GM21786 (cell line): ENCODE data around the gene ETV4.
"Not testable (repeated sequence)": the region's sequence is repeated elsewhere in the genome, so short reads cannot be mapped to it uniquely, and the experiment has no call there.

Experiments used
- ATAC-seq: cut with Tn5 transposase; IDR thresholded peaks from one replicate; pipeline ENCODE4 v1.9.1; 2021; ENCODE audit not compliant: unreplicated experiment

The ETV4 gene

DNA sequence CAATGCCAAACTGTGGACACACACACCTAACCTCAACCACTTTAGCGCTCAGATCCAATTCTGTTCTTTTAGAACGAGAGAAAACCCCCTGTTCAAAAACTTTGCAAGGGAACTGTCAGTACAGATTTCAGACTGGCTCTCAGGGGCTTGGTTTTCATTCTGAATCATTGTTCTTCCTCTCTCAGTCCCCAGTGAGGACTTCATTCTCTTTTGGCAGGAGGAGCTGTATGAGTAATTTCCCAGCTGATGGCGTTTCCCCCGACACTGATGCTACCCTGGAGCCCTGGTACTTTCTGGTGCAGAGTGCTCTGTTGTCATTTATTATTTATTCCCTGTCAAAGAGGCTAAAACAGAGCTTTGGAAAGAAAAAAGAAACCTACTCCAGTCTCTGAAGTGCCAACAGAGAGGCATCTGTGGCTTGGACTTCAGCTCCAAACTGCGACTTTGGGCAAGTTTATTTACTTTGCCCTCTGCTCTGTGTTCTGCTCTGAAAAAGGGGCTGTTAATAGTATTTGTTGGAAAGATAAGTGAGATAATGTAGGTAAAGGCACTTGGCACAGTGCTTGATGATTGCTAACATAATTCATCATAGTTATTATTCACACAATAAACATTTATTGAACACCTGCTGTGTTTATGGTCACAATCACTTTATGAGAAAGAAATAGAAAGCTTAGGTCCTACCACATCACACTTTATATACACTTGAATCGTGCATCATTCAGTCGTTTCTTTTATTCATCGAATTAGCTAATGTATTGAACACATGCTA lies 28.3 kb downstream of the ETV4 start:
- ATAC-seq = peak; percentile 60

DNA sequence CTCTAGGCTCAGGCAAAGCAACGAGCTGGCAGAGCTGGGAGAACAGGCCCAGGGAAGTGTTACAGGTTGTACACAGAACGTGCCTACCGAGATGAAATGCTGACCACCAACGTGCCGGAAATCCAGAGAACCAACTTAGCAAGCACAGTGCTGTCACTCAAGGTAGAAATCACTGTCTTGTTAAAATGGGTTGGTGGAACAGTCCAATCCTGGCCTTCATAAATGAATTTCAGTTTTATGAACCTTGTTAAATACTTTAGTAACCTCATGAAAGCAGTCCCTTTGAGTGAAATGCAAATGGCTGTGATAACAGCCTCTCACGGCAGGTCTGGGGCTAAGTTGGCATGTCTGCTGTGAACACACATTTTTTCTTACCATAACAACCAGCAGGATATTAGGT lies 29.0 kb downstream of the ETV4 start:
- peak; percentile 26 for ATAC-seq

DNA sequence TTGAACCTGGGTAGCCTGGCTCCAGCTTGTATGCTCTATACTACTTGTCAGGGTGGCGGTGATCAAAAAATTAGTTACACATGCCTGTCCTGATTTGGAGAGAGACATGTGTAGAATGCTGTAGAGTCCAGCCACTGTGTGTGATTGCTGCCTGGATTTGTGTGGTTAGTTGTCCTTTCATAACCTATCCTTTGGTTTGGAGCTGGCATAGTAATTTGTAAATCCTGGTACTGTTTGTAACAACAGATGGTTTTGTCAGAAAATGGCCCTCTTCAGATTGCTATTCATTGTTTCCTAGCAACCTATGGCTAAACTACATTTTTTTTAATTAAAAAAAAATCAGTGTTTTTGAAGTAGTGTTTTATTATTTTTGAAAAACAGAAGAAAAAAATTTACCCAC lies 30.5 kb downstream of the ETV4 start:
- no peak for ATAC-seq

DNA sequence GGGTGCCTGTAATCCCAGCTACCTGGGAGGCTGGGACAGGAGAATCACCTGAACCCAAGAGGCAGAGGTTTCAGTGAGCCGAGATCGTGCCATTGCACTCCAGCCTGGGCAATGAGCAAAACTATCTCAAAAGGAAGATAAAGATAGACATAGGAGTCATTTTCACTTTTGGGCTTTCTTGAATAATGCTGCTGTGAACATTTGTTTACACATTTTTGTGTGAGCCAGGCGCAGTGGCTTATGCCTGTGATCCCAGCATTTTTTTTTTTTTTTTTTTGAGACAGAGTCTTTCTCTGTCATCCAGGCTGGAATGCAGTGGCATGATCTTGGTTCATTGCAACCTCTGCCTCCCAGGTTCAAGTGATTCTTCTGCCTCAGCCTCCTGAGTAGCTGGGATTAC lies 34.9 kb downstream of the ETV4 start:
- not testable (repeated sequence) for ATAC-seq

DNA sequence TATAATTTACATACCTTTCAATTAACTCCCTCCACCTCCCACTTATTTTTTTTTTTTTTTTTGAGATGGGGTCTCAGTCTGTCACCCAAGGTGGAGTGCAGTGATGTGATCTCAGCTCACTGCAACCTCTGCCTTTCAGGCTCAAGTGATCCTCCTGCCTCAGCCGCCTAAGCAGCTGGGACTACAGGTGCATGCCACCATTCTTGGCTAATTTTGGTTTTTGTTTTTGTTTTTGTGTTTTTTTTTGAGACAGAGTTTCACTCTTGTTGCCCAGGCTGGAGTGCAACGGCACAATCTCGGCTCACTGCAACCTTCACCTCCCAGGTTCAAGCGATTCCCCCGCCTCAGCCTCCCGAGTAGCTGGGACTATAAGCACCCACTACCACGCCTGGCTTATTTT lies 36.7 kb downstream of the ETV4 start:
- not testable (repeated sequence) for ATAC-seq

DNA sequence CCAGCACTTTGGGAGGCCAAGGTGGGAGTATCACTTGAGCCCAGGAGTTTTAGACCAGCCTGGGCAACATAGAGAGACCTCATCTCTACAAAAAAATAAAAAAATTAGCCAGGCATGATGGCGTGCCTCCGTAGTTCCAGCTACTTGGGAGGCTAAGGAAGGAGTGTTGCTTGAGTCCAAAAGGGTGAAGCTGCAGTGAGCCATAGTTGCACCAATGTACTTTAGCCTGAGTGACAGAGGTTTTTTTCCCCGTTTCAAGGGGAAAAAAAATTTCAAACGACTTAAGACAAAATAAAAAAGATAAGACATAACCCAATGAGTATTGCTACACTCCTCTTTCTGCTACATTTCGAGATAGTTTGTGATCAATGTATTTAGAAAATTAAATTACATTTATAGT lies 55.5 kb downstream of the ETV4 start:
- ATAC-seq = no peak

DNA sequence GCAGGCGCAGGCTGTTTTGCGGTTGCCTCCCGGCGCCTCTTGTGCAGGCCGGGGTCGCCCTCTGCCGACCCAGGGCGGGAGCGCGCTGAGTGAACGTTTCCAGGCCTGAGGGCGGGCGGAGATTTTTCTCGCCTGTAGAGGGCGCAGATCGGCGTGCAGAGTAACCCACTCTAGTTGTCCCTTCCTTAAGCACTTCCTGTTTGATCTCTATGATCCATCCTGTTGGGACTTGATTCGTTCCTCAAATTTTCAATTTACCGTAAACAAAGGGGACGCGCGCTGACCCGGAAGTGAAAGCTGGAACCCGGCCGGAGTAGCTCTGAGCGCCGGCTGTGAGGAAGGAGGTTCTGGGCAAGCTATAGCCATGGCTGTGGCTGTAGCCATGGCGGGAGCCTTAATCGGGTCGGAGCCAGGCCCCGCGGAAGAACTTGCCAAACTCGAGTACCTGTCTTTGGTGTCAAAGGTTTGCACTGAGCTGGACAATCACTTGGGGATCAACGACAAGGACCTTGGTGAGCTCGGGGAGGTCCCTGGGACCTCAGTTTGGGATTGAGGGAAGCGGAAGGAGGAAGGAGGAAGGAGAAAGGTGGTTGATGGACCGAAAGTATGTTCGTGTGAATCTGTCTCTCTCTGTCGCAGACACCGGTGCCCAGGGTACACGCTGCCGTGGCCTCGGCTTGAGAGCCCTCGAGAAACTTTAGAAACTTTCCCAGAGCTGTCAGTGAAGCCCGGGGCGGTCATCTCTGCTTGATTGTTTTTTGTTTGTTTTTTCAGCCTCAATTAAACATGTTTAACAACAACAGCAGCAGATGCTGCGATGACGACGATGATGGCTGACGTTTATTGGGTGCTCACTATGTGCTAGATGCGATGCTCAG lies 62.2 kb downstream of the ETV4 start, which contains the start of gene DHX8:
TSS of gene DHX8 (plus strand) at position 302 of the 878 bp plus-strand sequence. CDS start at position 365, 63 bp downstream.
- ATAC-seq = peak; percentile 95

DNA sequence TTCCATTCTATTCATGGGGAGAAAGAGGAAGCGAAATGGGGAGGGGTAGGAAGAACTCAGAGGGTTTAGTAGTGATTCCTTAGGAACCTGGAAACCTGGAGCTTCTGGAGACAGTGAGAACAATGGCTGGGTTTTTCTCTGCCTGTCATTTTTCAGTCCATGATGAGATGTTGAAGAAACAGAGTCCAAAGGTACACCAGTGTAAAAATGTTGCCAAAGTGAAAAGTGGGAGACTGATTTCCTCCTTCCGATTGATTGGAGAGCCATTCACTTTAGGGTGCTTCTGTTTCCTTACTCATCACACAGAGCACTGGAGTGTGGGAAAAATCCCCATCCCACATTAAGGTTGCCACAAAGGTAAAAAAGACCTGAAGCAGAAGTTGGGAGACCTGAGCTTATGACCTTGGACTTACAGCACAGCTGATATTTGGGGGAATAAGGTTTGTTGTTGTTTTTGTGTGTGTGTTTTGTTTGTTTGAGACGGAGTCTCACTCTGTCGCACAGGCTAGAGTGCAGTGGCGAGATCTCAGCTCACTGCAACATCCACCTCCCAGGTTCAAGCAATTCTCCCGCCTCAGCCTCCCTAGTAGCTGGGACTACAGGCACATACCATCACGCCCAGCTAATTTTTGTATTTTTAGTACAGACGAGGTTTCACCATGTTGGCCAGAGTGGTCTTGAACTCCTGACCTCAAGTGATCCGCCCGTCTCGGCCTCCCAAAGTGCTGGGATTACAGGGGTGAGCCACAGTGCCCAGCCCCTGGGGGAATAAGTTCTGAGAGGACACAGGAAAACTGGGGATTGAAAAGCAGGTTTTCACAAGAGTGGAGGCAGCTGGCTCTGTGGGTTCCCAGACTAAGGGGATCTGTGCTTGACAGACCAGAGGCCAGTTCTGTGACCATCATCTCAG lies 63.8 kb downstream of the ETV4 start:
- ATAC-seq = no peak

DNA sequence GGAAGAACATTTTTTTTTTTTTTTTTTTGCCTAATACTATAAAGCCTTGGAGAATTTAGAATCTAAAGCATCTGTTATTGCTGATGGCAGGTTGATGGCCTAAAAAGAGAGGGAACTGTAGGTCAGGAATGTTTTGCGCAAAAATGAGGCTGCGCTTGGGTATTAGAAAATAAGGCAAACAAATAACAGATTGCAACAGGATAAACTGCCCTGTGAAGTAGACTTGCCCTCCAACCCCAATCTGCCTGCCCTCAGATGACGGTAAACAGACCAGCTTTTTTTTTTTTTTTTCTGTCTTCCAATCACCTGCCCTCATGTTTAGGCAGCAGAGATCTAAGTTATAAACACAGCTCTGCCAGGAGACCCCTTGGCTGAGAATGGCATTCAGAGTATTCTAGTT lies 66.2 kb downstream of the ETV4 start:
- no peak for ATAC-seq
